ENCODE data around the gene PGM1.

Gene PGM1

GRCh38 chr1:63622849-63623566 lies 29.8 kb downstream of the PGM1 start:
- TF ChIP-seq CTCF (IDR thresholded peaks at IDR 0.05; ENCODE audit: low read depth, low read length) = no peak
- Histone ChIP-seq H3K36me3 (no peaks in the 10 kb centered on the region), H3K4me1 (no peaks in the 10 kb centered on the region), H3K4me3 (ENCODE audit: low read depth, low read length) (no peak overlapping the region), H3K27me3 (no peaks in the 10 kb centered on the region), H3K9me3 (no peaks in the 10 kb centered on the region)
- no peak for DNase-seq

- no peak for TF ChIP-seq CTCF (IDR thresholded peaks at IDR 0.05; ENCODE audit: low read depth, low read length)
- Histone ChIP-seq H3K9me3 (no peaks in the 10 kb centered on the region), H3K4me1 (no peaks in the 10 kb centered on the region), H3K4me3 (ENCODE audit: low read depth, low read length) (no peak overlapping the region), H3K27me3 (no peaks in the 10 kb centered on the region), H3K36me3 (no peaks in the 10 kb centered on the region)
- DNase-seq = no peak
Observed at GRCh38 chr1:63623952-63624351, 30.7 kb downstream of the PGM1 start.

GRCh38 chr1:63624911-63625310 lies 31.7 kb downstream of the PGM1 start:
- Histone ChIP-seq H3K36me3 (no peaks in the 10 kb centered on the region), H3K4me1 (no peaks in the 10 kb centered on the region), H3K9me3 (no peaks in the 10 kb centered on the region), H3K27me3 (no peaks in the 10 kb centered on the region), H3K4me3 (ENCODE audit: low read depth, low read length) (no peak overlapping the region)
- no peak for TF ChIP-seq CTCF (IDR thresholded peaks at IDR 0.05; ENCODE audit: low read depth, low read length)
- DNase-seq = no peak

GRCh38 chr1:63626222-63626621 lies 33.0 kb downstream of the PGM1 start:
- TF ChIP-seq CTCF (IDR thresholded peaks at IDR 0.05; ENCODE audit: low read depth, low read length) = no peak
- DNase-seq = no peak
- Histone ChIP-seq H3K4me1 (no peaks in the 10 kb centered on the region), H3K36me3 (no peaks in the 10 kb centered on the region), H3K27me3 (no peaks in the 10 kb centered on the region), H3K9me3 (no peaks in the 10 kb centered on the region), H3K4me3 (ENCODE audit: low read depth, low read length) (no peak overlapping the region)

GRCh38 chr1:63628607-63629006 lies 35.4 kb downstream of the PGM1 start:
- Histone ChIP-seq H3K4me1 (no peaks in the 10 kb centered on the region), H3K9me3 (no peaks in the 10 kb centered on the region), H3K27me3 (no peaks in the 10 kb centered on the region), H3K4me3 (ENCODE audit: low read depth, low read length) (no peak overlapping the region), H3K36me3 (no peaks in the 10 kb centered on the region)
- no peak for TF ChIP-seq CTCF (IDR thresholded peaks at IDR 0.05; ENCODE audit: low read depth, low read length)
- DNase-seq = no peak

GRCh38 chr1:63630238-63630637 lies 37.0 kb downstream of the PGM1 start:
- Histone ChIP-seq H3K4me1 (no peaks in the 10 kb centered on the region), H3K4me3 (ENCODE audit: low read depth, low read length) (no peak overlapping the region), H3K27me3 (no peaks in the 10 kb centered on the region), H3K9me3 (no peaks in the 10 kb centered on the region), H3K36me3 (no peaks in the 10 kb centered on the region)
- TF ChIP-seq CTCF (IDR thresholded peaks at IDR 0.05; ENCODE audit: low read depth, low read length) = no peak
- no peak for DNase-seq

All from BE2C (cell line).